OCI-M1 (cell line): ENCODE results near the gene RNF168.
"Not testable (repeated sequence)": the region's sequence is repeated elsewhere in the genome, so short reads cannot be mapped to it uniquely, and the experiment has no call there.

ENCODE experiments used
- DNase-seq: peaks from one replicate; lab custom pipeline; 2025; lab: John Stamatoyannopoulos, UW

Gene RNF168, protein sequence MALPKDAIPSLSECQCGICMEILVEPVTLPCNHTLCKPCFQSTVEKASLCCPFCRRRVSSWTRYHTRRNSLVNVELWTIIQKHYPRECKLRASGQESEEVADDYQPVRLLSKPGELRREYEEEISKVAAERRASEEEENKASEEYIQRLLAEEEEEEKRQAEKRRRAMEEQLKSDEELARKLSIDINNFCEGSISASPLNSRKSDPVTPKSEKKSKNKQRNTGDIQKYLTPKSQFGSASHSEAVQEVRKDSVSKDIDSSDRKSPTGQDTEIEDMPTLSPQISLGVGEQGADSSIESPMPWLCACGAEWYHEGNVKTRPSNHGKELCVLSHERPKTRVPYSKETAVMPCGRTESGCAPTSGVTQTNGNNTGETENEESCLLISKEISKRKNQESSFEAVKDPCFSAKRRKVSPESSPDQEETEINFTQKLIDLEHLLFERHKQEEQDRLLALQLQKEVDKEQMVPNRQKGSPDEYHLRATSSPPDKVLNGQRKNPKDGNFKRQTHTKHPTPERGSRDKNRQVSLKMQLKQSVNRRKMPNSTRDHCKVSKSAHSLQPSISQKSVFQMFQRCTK

GRCh38 chr3:196503196-196504076 is at the start of gene RNF168:
RNF168 (minus strand) TSS chr3:196503768; CDS start chr3:196503173, 595 bp downstream.
- DNase-seq, result peak; percentile 95

DNA sequence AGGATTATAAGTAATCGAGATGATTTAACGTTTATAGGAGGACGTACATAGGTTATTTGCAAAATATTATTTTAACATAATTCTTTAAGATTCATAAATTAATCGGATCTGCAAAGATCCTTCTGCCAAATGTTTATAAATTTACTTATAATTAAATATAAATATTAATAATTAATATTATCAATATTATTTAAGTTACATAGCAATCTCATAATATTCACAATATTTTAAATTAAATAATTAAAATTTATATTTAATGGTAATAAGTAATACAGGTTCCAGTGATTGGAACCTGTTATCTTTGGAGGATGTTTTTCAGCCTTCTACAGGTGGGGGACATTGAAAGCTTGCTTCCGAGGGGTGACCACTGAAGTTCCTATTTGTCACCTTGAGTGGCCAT is 48.7 kb upstream of the RNF168 start:
- DNase-seq, result no peak

DNA sequence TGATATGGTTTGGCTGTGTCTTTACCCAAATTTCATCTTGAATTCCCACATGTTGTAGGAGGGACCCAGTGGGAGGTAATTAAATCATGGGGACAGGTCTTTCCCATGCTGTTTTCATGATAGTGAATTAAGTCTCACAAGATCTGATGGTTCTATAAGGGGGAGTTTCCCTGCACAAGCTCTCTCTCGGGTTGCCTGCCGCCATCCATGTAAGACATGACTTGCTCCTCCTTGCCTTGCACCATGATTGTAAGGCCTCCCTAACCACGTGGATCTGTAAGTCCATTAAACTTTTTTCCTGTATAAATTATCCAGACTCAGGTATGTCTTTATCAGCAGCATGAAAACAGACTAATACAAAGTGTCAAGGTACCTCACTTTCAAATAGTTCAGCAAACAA is 46.6 kb upstream of the RNF168 start:
- DNase-seq, result not testable (repeated sequence)

DNA sequence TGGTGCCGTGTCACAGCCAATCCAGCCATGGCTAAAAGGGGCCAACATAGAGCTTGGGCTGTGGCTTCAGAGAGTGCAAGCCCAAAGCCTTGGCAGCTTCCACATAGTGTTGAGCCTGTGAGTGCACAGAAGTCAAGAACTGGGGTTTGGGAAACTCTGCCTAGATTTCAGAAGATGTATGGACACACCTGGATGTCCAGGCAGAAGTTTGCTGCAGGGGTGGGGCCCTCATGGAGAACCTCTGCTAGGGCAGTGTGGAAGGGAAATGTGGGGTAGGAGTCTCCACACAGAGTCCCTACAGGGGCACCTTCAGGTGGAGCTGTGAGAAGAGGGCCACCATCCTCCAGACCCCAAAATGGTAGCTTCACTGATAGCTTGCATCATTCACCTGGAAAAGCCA is 45.7 kb upstream of the RNF168 start:
- not testable (repeated sequence) for DNase-seq

GRCh38 chr3:196547067-196547466 is 43.5 kb upstream of the RNF168 start:
- DNase-seq, result no peak

GRCh38 chr3:196546537-196546936 is 43.0 kb upstream of the RNF168 start:
- DNase-seq, result no peak

DNA sequence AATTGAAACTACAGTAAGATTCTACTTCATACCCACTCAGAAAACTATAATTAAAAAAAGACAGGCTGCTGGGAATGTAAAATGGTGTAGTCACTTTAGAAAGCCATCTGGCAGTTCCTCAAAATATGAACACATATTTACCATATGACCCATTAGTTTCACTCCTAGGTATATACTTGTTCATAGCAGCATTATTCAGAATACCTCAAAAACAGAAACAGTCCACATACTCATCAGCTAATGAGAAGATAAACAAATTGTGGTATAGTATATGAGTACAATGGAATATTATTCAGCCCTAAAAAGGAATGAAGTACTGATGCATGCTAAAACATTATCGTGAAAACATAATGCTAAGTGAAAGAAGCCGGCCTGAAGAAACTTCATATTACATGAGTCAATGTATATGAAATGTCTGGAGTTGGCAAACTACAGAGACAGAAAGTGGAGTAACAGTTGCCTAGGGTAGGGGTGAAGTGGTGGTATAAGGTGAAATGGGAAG is 41.0 kb upstream of the RNF168 start:
- DNase-seq, result no peak

DNA sequence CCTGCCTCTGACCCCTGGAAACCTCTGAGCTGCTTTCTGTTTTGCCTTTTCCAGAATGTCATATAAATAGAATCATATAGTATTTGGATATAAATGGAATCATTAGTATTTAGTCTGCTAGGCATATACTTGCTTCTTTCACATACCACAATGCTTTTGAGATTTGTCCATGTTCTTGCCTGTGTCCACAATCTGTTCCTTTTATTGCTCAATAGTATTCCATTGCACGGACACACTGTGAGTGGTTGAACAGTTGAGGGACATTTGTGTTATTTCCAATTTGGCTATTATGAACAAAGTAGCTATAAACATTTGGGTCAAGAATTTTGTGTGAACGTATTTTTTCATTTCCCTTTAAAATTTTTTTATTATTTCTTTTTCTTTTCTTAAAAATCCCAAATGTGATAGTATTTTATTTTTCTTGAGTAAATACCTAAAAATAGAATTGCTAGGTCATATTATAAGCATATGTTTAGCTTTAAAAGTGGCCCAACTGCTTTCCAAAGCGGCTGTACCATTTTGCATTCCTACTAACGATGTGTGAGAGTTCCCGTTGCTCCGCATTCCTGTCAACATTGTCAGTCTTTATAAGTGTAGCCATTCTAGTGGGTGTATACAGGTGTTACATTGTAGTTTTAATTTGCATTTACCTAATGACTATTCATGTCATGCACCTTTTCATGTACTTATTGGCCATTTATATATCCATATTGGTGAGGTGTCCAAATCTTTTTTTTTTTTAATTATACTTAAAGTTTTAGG is 38.3 kb upstream of the RNF168 start:
- DNase-seq, result no peak

DNA sequence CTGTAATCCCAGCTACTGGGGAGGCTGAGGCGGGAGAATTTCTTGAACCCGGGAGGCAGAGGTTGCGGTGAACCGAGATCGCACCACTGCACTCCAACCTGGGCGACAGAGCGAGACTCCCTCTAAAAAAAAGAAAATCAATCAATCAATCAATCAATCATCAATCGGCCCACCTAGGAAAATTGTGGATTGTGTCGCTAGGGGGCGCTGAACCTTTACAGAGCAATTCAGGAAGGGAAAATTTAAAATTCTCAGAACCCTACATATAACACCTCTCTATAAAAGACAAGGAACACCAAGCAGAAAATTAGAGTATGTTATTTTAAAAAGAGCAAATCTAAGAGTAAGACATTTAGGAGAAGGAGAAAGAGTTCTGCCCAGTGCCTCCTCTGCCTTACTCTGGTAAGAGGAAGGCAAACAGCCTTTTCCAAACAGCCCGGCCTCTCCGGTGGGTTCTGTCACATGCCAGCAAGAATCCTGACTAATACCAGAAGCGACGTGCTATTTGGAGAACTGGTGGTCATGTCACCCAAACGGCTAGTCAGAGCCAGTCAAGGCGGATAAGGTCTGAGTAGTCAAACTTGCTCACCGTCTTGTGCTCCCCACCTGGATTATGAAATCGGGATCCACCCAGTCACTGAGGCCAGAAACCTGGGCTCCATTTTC is 33.9 kb upstream of the RNF168 start:
- DNase-seq, result peak; percentile 34

DNA sequence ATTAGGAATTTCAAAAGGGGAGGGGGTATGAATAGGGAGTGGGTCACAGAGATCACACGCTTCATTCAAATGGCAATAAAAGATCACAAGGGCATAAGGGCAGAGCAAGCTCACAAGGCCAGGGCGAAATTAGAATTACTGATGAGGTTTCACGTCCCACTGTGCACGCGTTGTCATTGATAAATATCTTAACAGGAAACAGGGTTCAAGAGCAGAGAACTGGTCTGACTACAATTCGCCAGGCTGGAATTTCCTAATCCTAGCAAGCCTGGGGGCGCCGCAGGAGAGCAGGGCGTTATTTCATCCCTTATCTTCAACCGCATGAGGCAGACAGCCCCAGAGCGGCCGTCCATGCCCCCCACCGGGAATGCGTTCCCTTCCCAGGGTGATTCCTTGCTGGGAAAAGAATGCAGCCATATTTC is 29.7 kb upstream of the RNF168 start:
- DNase-seq, result no peak

DNA sequence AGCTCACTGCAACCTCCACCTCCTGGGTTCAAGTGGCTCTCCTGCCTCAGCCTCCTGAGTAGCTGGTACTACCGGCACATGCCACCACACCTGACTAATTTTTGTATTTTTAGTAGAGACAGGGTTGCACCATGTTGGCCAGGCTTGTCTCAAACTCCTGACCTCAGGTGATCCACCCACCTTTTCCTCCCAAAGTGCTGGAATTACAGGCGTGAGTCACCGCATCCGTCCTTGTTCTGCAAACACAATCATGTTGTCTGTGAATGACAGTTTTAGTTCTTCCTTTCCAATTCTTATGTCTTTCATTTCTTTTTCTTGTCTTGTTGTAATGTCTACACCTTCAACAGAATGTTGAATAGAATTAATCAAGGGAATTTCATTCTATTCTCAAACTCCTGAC is 27.9 kb upstream of the RNF168 start:
- no peak for DNase-seq

- DNase-seq, result peak; percentile 64
Observed at GRCh38 chr3:196528639-196529233, 25.2 kb upstream of the RNF168 start.

DNA sequence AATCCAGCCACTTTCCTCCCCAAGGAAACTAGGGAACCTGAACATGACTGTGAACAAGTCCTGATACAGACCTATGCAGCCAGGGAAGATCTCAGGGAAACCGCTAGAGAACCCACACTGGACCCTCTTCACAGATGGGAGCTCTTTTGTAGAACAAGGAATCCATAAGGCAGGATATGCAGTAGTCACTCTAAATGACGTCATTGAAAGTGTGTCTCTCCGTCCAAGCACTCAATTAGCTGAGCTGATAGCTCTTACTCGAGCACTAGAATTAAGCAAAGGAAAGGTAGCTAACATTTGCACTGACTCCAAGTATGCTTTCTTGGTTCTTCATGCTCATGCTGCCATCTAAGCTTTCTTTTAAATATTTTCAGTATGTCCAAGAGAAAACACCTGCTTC is 21.6 kb upstream of the RNF168 start:
- DNase-seq, result no peak

- peak; percentile 5 for DNase-seq
Observed at GRCh38 chr3:196524527-196524926, 21.0 kb upstream of the RNF168 start.

DNA sequence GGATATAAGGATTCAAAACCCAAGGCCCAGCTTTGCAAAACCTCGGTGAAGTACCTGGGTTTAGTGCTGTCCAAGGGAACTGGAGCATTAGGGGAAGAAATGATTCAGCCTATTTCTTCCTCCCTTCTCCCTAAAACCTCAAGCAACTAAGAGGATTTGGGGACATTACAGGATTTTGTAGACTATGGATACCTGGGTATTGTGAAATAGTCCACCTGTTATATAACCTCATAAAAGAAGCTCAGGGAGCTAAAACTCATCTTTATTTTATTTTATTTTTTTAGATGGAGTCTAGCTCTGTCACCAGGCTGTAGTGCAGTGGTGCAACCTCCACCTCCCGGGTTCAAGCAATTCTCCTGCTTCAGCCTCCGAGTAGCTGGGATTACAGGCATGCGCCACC is 20.3 kb upstream of the RNF168 start:
- no peak for DNase-seq

GRCh38 chr3:196521291-196521690 is 17.7 kb upstream of the RNF168 start:
- DNase-seq, result not testable (repeated sequence)

DNA sequence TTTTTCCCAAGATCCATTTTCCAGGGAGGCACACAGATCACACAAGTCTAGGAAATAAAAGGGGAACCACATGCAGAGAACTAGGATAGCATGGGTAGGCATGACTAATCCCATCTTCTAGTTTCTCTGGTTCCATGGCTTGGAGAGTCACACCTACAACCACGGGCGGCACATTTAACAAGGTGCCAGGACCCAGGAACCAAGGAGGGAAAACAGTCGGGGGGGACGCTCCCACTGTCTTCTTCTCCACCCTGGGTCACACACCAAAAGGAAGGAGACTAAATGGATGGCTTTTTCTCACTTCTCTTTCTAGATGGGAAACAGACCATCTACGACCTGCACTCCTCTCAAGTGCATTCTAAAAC is 16.1 kb upstream of the RNF168 start:
- DNase-seq, result peak; percentile 27

GRCh38 chr3:196518966-196519717 is 15.6 kb upstream of the RNF168 start:
- peak; percentile 89 for DNase-seq

DNA sequence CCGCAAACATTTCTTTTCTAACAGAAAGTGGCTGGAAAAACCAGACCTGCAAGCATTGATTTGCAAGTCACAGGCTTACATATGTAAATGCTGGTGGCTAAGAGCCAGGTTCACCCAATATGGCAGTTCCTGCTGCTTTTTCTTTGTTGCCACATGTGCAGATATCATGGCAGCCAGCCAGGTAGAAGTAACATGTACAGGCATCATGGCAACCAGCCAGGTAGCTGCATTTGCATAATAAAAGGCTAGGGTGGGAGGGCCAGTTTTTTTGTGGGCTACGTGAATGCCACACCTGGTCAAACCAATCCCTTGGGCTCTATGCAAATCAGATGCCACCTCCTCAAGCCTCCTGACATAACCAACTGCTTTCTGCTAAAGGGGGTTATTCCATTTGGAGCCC is 14.4 kb upstream of the RNF168 start:
- DNase-seq, result peak; percentile 31

DNA sequence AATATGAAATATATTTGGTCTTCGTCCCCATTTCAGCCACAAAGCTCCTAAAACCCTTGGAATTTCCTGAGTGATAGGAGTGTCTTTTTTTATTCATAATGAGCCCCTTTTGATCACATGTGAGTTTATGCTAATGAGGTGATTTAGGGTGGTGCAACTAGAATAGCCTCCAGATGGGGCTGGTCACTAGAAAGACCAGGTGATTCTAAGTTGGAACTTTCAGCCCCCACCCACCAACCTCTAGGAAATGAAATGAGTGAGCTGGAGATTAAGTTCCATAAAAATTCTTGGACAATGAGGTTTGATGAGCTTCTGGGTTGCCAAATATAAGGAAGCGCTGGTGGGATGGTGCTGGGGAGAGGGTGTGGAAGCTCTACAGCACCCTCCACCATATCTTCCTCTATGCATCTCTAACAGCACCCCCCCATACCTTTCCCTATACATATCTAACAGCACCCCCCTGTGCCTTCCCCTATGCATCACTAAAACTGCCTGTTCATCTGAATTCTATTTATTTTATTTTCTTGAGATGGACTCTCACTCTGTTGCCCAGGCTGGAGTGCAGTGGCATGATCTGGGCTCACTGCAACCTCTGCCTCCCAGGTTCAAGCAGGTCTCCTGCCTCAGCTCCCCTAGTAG is 13.7 kb upstream of the RNF168 start:
- DNase-seq, result no peak
